PC-3 (cell line): ENCODE results near the gene ROCK2.

Source experiments
- EZH2 ChIP-seq: fragments of 300-600 bp; sonication (generic); IDR thresholded peaks from one replicate; pipeline ENCODE4 v1.6.1; 2017; ENCODE audit warnings: antibody characterized with exemption, mild to moderate bottlenecking, low read length; ENCODE audit not compliant: unreplicated experiment
- TF ChIP-seq, protein P1 (sequence below): fragments of 300-600 bp; sonication (generic); conservative IDR thresholded peaks from 2 replicates; pipeline ENCODE4 v1.5.1; 2017; ENCODE audit warnings: antibody characterized with exemption, low read depth, mild to moderate bottlenecking, low read length

DNA sequence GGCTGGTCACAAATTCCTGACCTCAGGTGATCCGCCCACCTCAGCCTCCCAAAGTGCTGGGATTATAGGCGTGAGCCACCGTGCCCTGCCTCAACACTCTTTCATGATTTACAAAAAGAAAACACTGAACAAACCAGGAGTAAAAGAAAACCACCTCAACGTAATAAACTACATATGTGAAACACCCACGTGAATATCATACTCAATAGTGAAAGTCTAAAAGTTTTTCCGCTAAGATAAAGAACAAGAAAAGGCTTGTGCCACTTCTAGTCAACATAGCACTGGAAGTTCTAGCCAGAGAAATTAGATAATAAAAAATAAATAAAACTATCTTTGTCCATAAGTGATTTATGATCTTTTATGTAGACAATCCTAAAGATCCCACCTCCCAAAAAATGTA lies 68.5 kb downstream of the ROCK2 start:
- TF ChIP-seq, protein P1, sequence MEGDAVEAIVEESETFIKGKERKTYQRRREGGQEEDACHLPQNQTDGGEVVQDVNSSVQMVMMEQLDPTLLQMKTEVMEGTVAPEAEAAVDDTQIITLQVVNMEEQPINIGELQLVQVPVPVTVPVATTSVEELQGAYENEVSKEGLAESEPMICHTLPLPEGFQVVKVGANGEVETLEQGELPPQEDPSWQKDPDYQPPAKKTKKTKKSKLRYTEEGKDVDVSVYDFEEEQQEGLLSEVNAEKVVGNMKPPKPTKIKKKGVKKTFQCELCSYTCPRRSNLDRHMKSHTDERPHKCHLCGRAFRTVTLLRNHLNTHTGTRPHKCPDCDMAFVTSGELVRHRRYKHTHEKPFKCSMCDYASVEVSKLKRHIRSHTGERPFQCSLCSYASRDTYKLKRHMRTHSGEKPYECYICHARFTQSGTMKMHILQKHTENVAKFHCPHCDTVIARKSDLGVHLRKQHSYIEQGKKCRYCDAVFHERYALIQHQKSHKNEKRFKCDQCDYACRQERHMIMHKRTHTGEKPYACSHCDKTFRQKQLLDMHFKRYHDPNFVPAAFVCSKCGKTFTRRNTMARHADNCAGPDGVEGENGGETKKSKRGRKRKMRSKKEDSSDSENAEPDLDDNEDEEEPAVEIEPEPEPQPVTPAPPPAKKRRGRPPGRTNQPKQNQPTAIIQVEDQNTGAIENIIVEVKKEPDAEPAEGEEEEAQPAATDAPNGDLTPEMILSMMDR: no peak
- TF ChIP-seq EZH2: no peak
